ENCODE results near the gene C1orf159.

C1orf159 gene

GRCh38 chr1:1122078-1122811 lies 6.4 kb upstream of the C1orf159 start (continued):
- no peak for TF ChIP-seq GLI2 (tag by site-specific recombination; IDR thresholded peaks at IDR 0.05; ENCODE audit: borderline replicate concordance, low read depth)
- TF ChIP-seq ZNF155 (tag by site-specific recombination; IDR thresholded peaks at IDR 0.05), result no peak
- peak; percentile 95 for TF ChIP-seq CTCF (tag by site-specific recombination; IDR thresholded peaks at IDR 0.05)
- TF ChIP-seq ZNF350 (tag by site-specific recombination; IDR thresholded peaks at IDR 0.05), result no peak
- TF ChIP-seq KLF7 (tag by site-specific recombination; IDR thresholded peaks at IDR 0.05; ENCODE audit: borderline replicate concordance), result no peak
- peak; percentile 26; the same call in 1 of the 2 replicates for TF ChIP-seq GLIS1 (tag by site-specific recombination; IDR thresholded peaks at IDR 0.05)
- no peak for TF ChIP-seq ZSCAN18 (tag by site-specific recombination; IDR thresholded peaks at IDR 0.05)
- TF ChIP-seq ZNF24 (tag by site-specific recombination; IDR thresholded peaks at IDR 0.05), result no peak
- TF ChIP-seq SCRT1 (tag by site-specific recombination; IDR thresholded peaks at IDR 0.05; ENCODE audit: borderline replicate concordance), result no peak
- TF ChIP-seq PBX3 (CRISPR knock-in tag; IDR thresholded peaks at IDR 0.05), result 0 out of 2 replicates have a peak, but pooled peaks have one; percentile 25
- no peak for TF ChIP-seq ZNF830 (tag by site-specific recombination; IDR thresholded peaks at IDR 0.05; ENCODE audit: low read depth)
- TF ChIP-seq ZNF335 (tag by site-specific recombination; conservative IDR thresholded peaks at IDR 0.05), result peak; percentile 93
- TF ChIP-seq PRDM10 (tag by site-specific recombination; IDR thresholded peaks at IDR 0.05), result no peak
- 0 out of 2 replicates have a peak, but pooled peaks have one; percentile 84 for TF ChIP-seq ZFP37 (tag by site-specific recombination; IDR thresholded peaks at IDR 0.05)
- TF ChIP-seq ZNF623 (tag by site-specific recombination; IDR thresholded peaks at IDR 0.05), result no peak
- TF ChIP-seq ZNF2 (tag by site-specific recombination; IDR thresholded peaks at IDR 0.05), result peak; percentile 94
- no peak for TF ChIP-seq ZNF138 (tag by site-specific recombination; IDR thresholded peaks at IDR 0.05; ENCODE audit: borderline replicate concordance)
- TF ChIP-seq ZBTB21 (tag by site-specific recombination; IDR thresholded peaks at IDR 0.05), result no peak
- no peak for TF ChIP-seq ZNF133 (tag by site-specific recombination; IDR thresholded peaks at IDR 0.05)
- TF ChIP-seq ZSCAN16 (tag by site-specific recombination; IDR thresholded peaks at IDR 0.05), result no peak
- TF ChIP-seq ZNF404 (tag by site-specific recombination; IDR thresholded peaks at IDR 0.05), result no peak
- TF ChIP-seq TSHZ1 (tag by site-specific recombination; IDR thresholded peaks at IDR 0.05; ENCODE audit: borderline replicate concordance), result no peak
- no peak for TF ChIP-seq ZNF791 (tag by site-specific recombination; IDR thresholded peaks at IDR 0.05)
- TF ChIP-seq ZNF629 (tag by site-specific recombination; IDR thresholded peaks at IDR 0.05), result no peak
- TF ChIP-seq ZNF501 (tag by site-specific recombination; IDR thresholded peaks at IDR 0.05), result peak; percentile 63; the same call in 1 of the 2 replicates
- TF ChIP-seq ZNF792 (tag by site-specific recombination; IDR thresholded peaks at IDR 0.05), result no peak
- TF ChIP-seq ZNF510 (tag by site-specific recombination; IDR thresholded peaks at IDR 0.05; ENCODE audit: insufficient replicate concordance), result no peak
- no peak for TF ChIP-seq ZNF521 (tag by site-specific recombination; IDR thresholded peaks at IDR 0.05)
- TF ChIP-seq ZNF701 (tag by site-specific recombination; IDR thresholded peaks at IDR 0.05), result no peak
